Loucy (cell line): ENCODE data around the gene SCPEP1.

Source experiments
- EZH2phosphoT487 ChIP-seq: fragments of 200-600 bp; IDR thresholded peaks from 2 replicates; pipeline ENCODE4 v1.6.1; 2018; ENCODE audit warnings: antibody characterized with exemption, mild to moderate bottlenecking, moderate library complexity, borderline replicate concordance
- TF ChIP-seq, protein P1 (sequence below): fragments of 200-600 bp; sonication (generic); conservative IDR thresholded peaks from 2 replicates; pipeline ENCODE4 v1.5.1; 2014; ENCODE audit warnings: mild to moderate bottlenecking, antibody characterized with exemption, low read length

DNA sequence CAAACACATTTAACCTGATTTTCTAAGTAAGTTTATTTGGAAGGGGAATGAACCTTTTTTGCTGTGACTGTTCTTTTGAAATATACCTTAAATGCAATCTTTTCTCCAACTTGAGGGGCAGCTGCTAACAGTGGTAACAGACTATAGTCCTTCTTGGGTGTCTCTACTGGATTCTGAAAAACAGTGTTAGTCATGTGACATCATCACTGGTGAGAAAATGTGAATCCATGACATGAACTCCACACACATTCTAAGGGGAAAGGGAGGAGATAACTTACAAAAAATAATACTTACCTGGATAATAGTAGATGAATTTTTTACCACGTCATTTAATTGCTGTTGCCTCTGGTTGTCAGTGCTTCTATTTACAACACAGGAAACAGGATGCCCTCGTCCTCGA, 28.3 kb upstream of the SCPEP1 start:
- TF ChIP-seq, protein P1, sequence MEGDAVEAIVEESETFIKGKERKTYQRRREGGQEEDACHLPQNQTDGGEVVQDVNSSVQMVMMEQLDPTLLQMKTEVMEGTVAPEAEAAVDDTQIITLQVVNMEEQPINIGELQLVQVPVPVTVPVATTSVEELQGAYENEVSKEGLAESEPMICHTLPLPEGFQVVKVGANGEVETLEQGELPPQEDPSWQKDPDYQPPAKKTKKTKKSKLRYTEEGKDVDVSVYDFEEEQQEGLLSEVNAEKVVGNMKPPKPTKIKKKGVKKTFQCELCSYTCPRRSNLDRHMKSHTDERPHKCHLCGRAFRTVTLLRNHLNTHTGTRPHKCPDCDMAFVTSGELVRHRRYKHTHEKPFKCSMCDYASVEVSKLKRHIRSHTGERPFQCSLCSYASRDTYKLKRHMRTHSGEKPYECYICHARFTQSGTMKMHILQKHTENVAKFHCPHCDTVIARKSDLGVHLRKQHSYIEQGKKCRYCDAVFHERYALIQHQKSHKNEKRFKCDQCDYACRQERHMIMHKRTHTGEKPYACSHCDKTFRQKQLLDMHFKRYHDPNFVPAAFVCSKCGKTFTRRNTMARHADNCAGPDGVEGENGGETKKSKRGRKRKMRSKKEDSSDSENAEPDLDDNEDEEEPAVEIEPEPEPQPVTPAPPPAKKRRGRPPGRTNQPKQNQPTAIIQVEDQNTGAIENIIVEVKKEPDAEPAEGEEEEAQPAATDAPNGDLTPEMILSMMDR = no peak
- no peak for TF ChIP-seq EZH2phosphoT487
